ENCODE data around the gene CNIH3.

The CNIH3 gene

GRCh38 chr1:224753491-224753890 lies 137.4 kb downstream of the CNIH3 start:
- H3K36me3 Mint-ChIP-seq (ENCODE audit: low read depth), result peaks cover 3% of the 10 kb centered on the region
- H3K4me1 Mint-ChIP-seq, result peaks cover 6% of the 10 kb centered on the region
- H3K27me3 Mint-ChIP-seq (ENCODE audit: low read depth, poor library complexity), result peaks cover 14% of the 10 kb centered on the region
- no peak overlapping the region for H3K27ac Mint-ChIP-seq
- H3K4me3 Mint-ChIP-seq, result no peak overlapping the region
- no peak for DNase-seq
- TF ChIP-seq CTCF (IDR thresholded peaks at IDR 0.05), result no peak
- peaks cover 9% of the 10 kb centered on the region for H3K9me3 Mint-ChIP-seq

- TF ChIP-seq CTCF (IDR thresholded peaks at IDR 0.05), result no peak
- peaks cover 14% of the 10 kb centered on the region for H3K36me3 Mint-ChIP-seq (ENCODE audit: low read depth)
- H3K27ac Mint-ChIP-seq, result no peak overlapping the region
- H3K4me3 Mint-ChIP-seq, result no peak overlapping the region
- peaks cover 9% of the 10 kb centered on the region for H3K4me1 Mint-ChIP-seq
- H3K9me3 Mint-ChIP-seq, result peaks cover 22% of the 10 kb centered on the region
- no peak for DNase-seq
- peaks cover 18% of the 10 kb centered on the region for H3K27me3 Mint-ChIP-seq (ENCODE audit: low read depth, poor library complexity)
Observed at GRCh38 chr1:224755586-224755985, 139.5 kb downstream of the CNIH3 start.

- Mint-ChIP-seq H3K27ac (no peak overlapping the region), H3K27me3 (ENCODE audit: low read depth, poor library complexity) (peaks cover 12% of the 10 kb centered on the region), H3K36me3 (ENCODE audit: low read depth) (peaks cover 14% of the 10 kb centered on the region), H3K9me3 (peaks cover 22% of the 10 kb centered on the region), H3K4me3 (no peak overlapping the region), H3K4me1 (peaks cover 3% of the 10 kb centered on the region)
- no peak for TF ChIP-seq CTCF (IDR thresholded peaks at IDR 0.05)
- DNase-seq, result no peak
Observed at GRCh38 chr1:224757508-224757907, 141.4 kb downstream of the CNIH3 start.

GRCh38 chr1:224759135-224759534 lies 143.0 kb downstream of the CNIH3 start:
- DNase-seq, result no peak
- peaks cover 13% of the 10 kb centered on the region for H3K27me3 Mint-ChIP-seq (ENCODE audit: low read depth, poor library complexity)
- H3K4me3 Mint-ChIP-seq, result no peak overlapping the region
- H3K27ac Mint-ChIP-seq, result no peak overlapping the region
- peaks cover 14% of the 10 kb centered on the region for H3K36me3 Mint-ChIP-seq (ENCODE audit: low read depth)
- H3K4me1 Mint-ChIP-seq, result peaks cover 3% of the 10 kb centered on the region
- TF ChIP-seq CTCF (IDR thresholded peaks at IDR 0.05), result no peak
- H3K9me3 Mint-ChIP-seq, result peaks cover 22% of the 10 kb centered on the region

GRCh38 chr1:224759681-224760091 lies 143.6 kb downstream of the CNIH3 start:
- no peak for TF ChIP-seq CTCF (IDR thresholded peaks at IDR 0.05)
- H3K4me1 Mint-ChIP-seq, result peaks cover 3% of the 10 kb centered on the region
- no peak for DNase-seq
- peaks cover 14% of the 10 kb centered on the region for H3K36me3 Mint-ChIP-seq (ENCODE audit: low read depth)
- no peak overlapping the region for H3K4me3 Mint-ChIP-seq
- peaks cover 13% of the 10 kb centered on the region for H3K27me3 Mint-ChIP-seq (ENCODE audit: low read depth, poor library complexity)
- H3K27ac Mint-ChIP-seq, result no peak overlapping the region
- H3K9me3 Mint-ChIP-seq, result peaks cover 22% of the 10 kb centered on the region

GRCh38 chr1:224760163-224760562 lies 144.0 kb downstream of the CNIH3 start:
- Mint-ChIP-seq H3K36me3 (ENCODE audit: low read depth) (peaks cover 14% of the 10 kb centered on the region), H3K4me3 (no peak overlapping the region), H3K4me1 (peaks cover 3% of the 10 kb centered on the region), H3K9me3 (peaks cover 22% of the 10 kb centered on the region), H3K27ac (no peak overlapping the region), H3K27me3 (ENCODE audit: low read depth, poor library complexity) (peaks cover 13% of the 10 kb centered on the region)
- no peak for TF ChIP-seq CTCF (IDR thresholded peaks at IDR 0.05)
- DNase-seq, result no peak

All from nephron progenitor cell (in vitro differentiated cells).